Gastroesophageal sphincter (tissue), 3 donors: ENCODE data around the gene GMDS.

Experiments
- POLR2A ChIP-seq, 2 donors: fragments of 450-650 bp; IDR thresholded peaks; one replicate each; pipeline ENCODE4 v1.6.1; 2017; ENCODE audit warnings: antibody characterized with exemption in 2 of 2, mild to moderate bottlenecking in 2 of 2, moderate library complexity in 1 of 2
- TF ChIP-seq, protein P1 (sequence below), 4 experiments: fragments of 200-600 bp in 2 of 4; fragments of 450-650 bp in 2 of 4; sonication (generic) in 1 of 4; IDR thresholded peaks; one replicate each; pipeline ENCODE4 v1.5.1; 2017 to 2019; ENCODE audit warnings: antibody characterized with exemption in 4 of 4, mild to moderate bottlenecking in 2 of 4, moderate library complexity in 2 of 4

GRCh38 chr6:1890071-1890470 lies 355.3 kb downstream of the GMDS start:
- TF ChIP-seq, protein P1, sequence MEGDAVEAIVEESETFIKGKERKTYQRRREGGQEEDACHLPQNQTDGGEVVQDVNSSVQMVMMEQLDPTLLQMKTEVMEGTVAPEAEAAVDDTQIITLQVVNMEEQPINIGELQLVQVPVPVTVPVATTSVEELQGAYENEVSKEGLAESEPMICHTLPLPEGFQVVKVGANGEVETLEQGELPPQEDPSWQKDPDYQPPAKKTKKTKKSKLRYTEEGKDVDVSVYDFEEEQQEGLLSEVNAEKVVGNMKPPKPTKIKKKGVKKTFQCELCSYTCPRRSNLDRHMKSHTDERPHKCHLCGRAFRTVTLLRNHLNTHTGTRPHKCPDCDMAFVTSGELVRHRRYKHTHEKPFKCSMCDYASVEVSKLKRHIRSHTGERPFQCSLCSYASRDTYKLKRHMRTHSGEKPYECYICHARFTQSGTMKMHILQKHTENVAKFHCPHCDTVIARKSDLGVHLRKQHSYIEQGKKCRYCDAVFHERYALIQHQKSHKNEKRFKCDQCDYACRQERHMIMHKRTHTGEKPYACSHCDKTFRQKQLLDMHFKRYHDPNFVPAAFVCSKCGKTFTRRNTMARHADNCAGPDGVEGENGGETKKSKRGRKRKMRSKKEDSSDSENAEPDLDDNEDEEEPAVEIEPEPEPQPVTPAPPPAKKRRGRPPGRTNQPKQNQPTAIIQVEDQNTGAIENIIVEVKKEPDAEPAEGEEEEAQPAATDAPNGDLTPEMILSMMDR (IDR thresholded peaks at IDR 0.05) = no peak
- TF ChIP-seq POLR2A (IDR thresholded peaks at IDR 0.05) = no peak
